K562 (cell line): ENCODE results near the gene GNRHR. TPM values are rescaled to one million over a fixed set of nuclear protein-coding genes. Genes with fewer than 3 reads are reported as not detected.

Experiments used
- CTCF ChIP-seq, 3 experiments: IDR thresholded peaks in 2 of 3; conservative IDR thresholded peaks in 1 of 3; 2 replicates each; pipeline ENCODE4 v1.5.1; 2011 to 2012; ENCODE audit warnings: low read length in 3 of 3, mild to moderate bottlenecking in 3 of 3, control low read depth in 2 of 3, improper control_type of control experiment in 1 of 3, inconsistent platforms in 1 of 3, low read depth in 1 of 3, mixed read lengths in 1 of 3, moderate library complexity in 1 of 3; ENCODE audit not compliant: insufficient read depth in 2 of 3
- DACH1 ChIP-seq: fragments of 450-650 bp; IDR thresholded peaks from 2 replicates; pipeline ENCODE4 v1.6.1; 2018; ENCODE audit not compliant: partially characterized antibody
- E2F4 ChIP-seq: sonication (generic); formaldehyde crosslinking; IDR thresholded peaks from 2 replicates; pipeline ENCODE4 v1.8.0; 2022; ENCODE audit warnings: mild to moderate bottlenecking, low read depth, missing genetic modification reagents
- E2F6 ChIP-seq, 2 experiments: IDR thresholded peaks; 2 replicates each; pipeline ENCODE4 v1.6.1; 2011; ENCODE audit warnings: borderline replicate concordance in 1 of 2, control low read depth in 1 of 2, low read depth in 1 of 2, low read length in 1 of 2, mild to moderate bottlenecking in 1 of 2, mixed read lengths in 1 of 2, moderate library complexity in 1 of 2; ENCODE audit not compliant: insufficient read depth in 1 of 2, insufficient read length in 1 of 2, poor library complexity in 1 of 2, severe bottlenecking in 1 of 2; ENCODE audit errors: extremely low read depth in 1 of 2
- ETS2 ChIP-seq: IDR thresholded peaks from 2 replicates; pipeline ENCODE4 v1.6.1; 2016; ENCODE audit warnings: borderline replicate concordance, missing genetic modification characterization, mild to moderate bottlenecking, moderate library complexity, missing compliant biosample characterization; ENCODE audit not compliant: poor library complexity, severe bottlenecking
- FIP1L1 ChIP-seq: fragments of 200-400 bp; formaldehyde crosslinking; IDR thresholded peaks from 2 replicates; pipeline ENCODE4 v1.6.1; 2018; ENCODE audit warnings: mild to moderate bottlenecking, low read depth, low read length; ENCODE audit not compliant: poor library complexity, severe bottlenecking
- HINFP ChIP-seq: fragments of 450-650 bp; conservative IDR thresholded peaks from 2 replicates; pipeline ENCODE4 v1.6.1; 2016; ENCODE audit warnings: missing genetic modification characterization, low read depth, mild to moderate bottlenecking, control low read depth, missing compliant biosample characterization
- LARP7 ChIP-seq: fragments of 450-650 bp; IDR thresholded peaks from 2 replicates; pipeline ENCODE4 v1.6.1; 2016
- MTA2 ChIP-seq: fragments of 450-650 bp; IDR thresholded peaks from 2 replicates; pipeline ENCODE4 v1.6.1; 2016; ENCODE audit warnings: low read depth
- NBN ChIP-seq: fragments of 450-650 bp; IDR thresholded peaks from 2 replicates; pipeline ENCODE4 v1.6.1; 2016; ENCODE audit warnings: low read depth, mild to moderate bottlenecking
- NCOA6 ChIP-seq: fragments of 450-650 bp; IDR thresholded peaks from 2 replicates; pipeline ENCODE4 v1.6.1; 2017; ENCODE audit warnings: mild to moderate bottlenecking
- POLR3A ChIP-seq: IDR thresholded peaks from 2 replicates; pipeline ENCODE4 v1.6.1; 2011; ENCODE audit warnings: borderline replicate concordance, mild to moderate bottlenecking, moderate library complexity; ENCODE audit not compliant: insufficient read length, insufficient read depth; ENCODE audit errors: extremely low read depth
- RBM17 ChIP-seq: fragments of 200-400 bp; formaldehyde crosslinking; IDR thresholded peaks from 2 replicates; pipeline ENCODE4 v1.6.1; 2017; ENCODE audit warnings: low read depth, mild to moderate bottlenecking, low read length, borderline replicate concordance
- RBM34 ChIP-seq: fragments of 200-400 bp; formaldehyde crosslinking; IDR thresholded peaks from 2 replicates; pipeline ENCODE4 v1.6.1; 2018; ENCODE audit warnings: low read length, borderline replicate concordance; ENCODE audit not compliant: insufficient read depth
- SAFB2 ChIP-seq: fragments of 200-400 bp; formaldehyde crosslinking; IDR thresholded peaks from 2 replicates; pipeline ENCODE4 v1.6.1; 2018; ENCODE audit warnings: borderline replicate concordance, low read length, low read depth, moderate library complexity; ENCODE audit not compliant: severe bottlenecking
- SREBF1 ChIP-seq: fragments of 150-350 bp; IDR thresholded peaks from 2 replicates; pipeline ENCODE4 v1.6.1; 2014; ENCODE audit warnings: antibody characterized with exemption, low read depth, low read length, borderline replicate concordance
- TAF1 ChIP-seq: IDR thresholded peaks from 2 replicates; pipeline ENCODE4 v1.6.1; 2011; ENCODE audit warnings: mild to moderate bottlenecking, low read length, moderate library complexity; ENCODE audit not compliant: insufficient read depth, control insufficient read depth, severe bottlenecking; ENCODE audit errors: extremely low read depth
- ZNF12 ChIP-seq: sonication (generic); formaldehyde crosslinking; IDR thresholded peaks from 2 replicates; pipeline ENCODE4 v1.4.0; 2020; ENCODE audit warnings: mild to moderate bottlenecking, missing genetic modification reagents
- ZNF436 ChIP-seq: fragments of 250-450, 450-650 bp; sonication (Bioruptor Pico); formaldehyde crosslinking; IDR thresholded peaks from 2 replicates; pipeline ENCODE4 v1.7.0; 2020; ENCODE audit warnings: mild to moderate bottlenecking
- ZNF830 ChIP-seq: fragments of 250-450 bp; sonication (Bioruptor Pico); IDR thresholded peaks from 2 replicates; pipeline ENCODE4 v1.5.0; 2021; ENCODE audit warnings: mild to moderate bottlenecking
- polyA plus RNA-seq, 8 experiments: library from polyadenylated mRNA; depleted of rRNA in 4 of 8; stranded (reverse) in 5 of 8; unstranded in 3 of 8; fragments of >200 nt; fragmentation: Nextera tagmentation in 2 of 8; fragmentation: Illumina TruSeq in 1 of 8; extraction: Ambion mirVana in 2 of 8; extraction: Trizol in 1 of 8; gene quantifications; 2 replicates each; pipeline versions ENCODE4 v1.2.1 to v1.2.3, GENCODE V29; 2011 to 2014; ENCODE audit warnings: inconsistent platforms in 1 of 8, missing spikeins in 1 of 8
- total RNA-seq, 7 experiments: library from RNA; depleted of rRNA in 6 of 7; stranded (reverse); fragments of >200 nt in 6 of 7; fragmentation: Illumina TruSeq in 2 of 7; extraction: Trizol in 2 of 7; gene quantifications; 2 replicates each; pipeline versions ENCODE4 v1.2.1 to v1.2.3, GENCODE V29; 2011 to 2021; ENCODE audit warnings: low replicate concordance in 1 of 7

The GNRHR gene
- total and polyA plus RNA-seq, 9 of the 15 experiments (the other 6 are each of a cell fraction or from before 2014, with no cell fraction given) = 0.06 to 0.13 TPM; not detected in 7

GRCh38 chr4:67713529-67714247, 40.5 kb downstream of the GNRHR start (continued):
- TF ChIP-seq ETS2 (no peak), SAFB2 (no peak), SREBF1 (no peak), FIP1L1 (no peak), MTA2 (no peak), ZNF12 (CRISPR knock-in tag) (no peak), LARP7 (no peak), E2F6 (IDR thresholded peaks at IDR 0.05; ENCODE audit: borderline replicate concordance in 1 of 2, extremely low read depth in 1 of 2, insufficient read depth in 1 of 2, insufficient read length in 1 of 2, low read depth in 1 of 2, low read length in 1 of 2, poor library complexity in 1 of 2, severe bottlenecking in 1 of 2) (peak in 1 of 2 experiments; percentile 44), ZNF830 (CRISPR knock-in tag) (no peak), ZNF436 (CRISPR knock-in tag) (no peak), NBN (no peak), RBM34 (no peak), HINFP (tag) (no peak), NCOA6 (no peak), RBM17 (no peak), E2F4 (CRISPR knock-in tag) (no peak), POLR3A (no peak), CTCF (IDR thresholded peaks at IDR 0.05 in 2 of 3, conservative IDR thresholded peaks at IDR 0.05 in 1 of 3; ENCODE audit: insufficient read depth in 2 of 3, low read depth in 1 of 3, low read length in 3 of 3) (no peak), DACH1 (no peak), TAF1 (no peak)
